Occipital lobe (tissue), 2 donors: ENCODE results near the gene RAP2B. TPM values are rescaled to one million over a fixed set of nuclear protein-coding genes. Genes with fewer than 3 reads are reported as not detected.
"Not testable (repeated sequence)": the region's sequence is repeated elsewhere in the genome, so short reads cannot be mapped to it uniquely, and the experiment has no call there.

ENCODE experiments used
- DNase-seq: peaks from one replicate; lab custom pipeline; 2025; lab: John Stamatoyannopoulos, UW
- total RNA-seq: library from RNA; depleted of rRNA; stranded (reverse); fragments of >200 nt; gene quantifications from one replicate; pipeline ENCODE4 v1.2.3, GENCODE V29; 2014

RAP2B gene
- total RNA-seq, 1 donor from 2014 or later, result 50.2 TPM

- DNase-seq, result not testable (repeated sequence)
Observed at GRCh38 chr3:153193786-153194476, 31.9 kb downstream of the RAP2B start.

GRCh38 chr3:153195349-153195879, 33.4 kb downstream of the RAP2B start:
- DNase-seq, result no peak

- no peak for DNase-seq
Observed at GRCh38 chr3:153209596-153209995, 47.6 kb downstream of the RAP2B start.

GRCh38 chr3:153210146-153210545, 48.1 kb downstream of the RAP2B start:
- DNase-seq, result no peak

- DNase-seq, result no peak
Observed at GRCh38 chr3:153210660-153211059, 48.6 kb downstream of the RAP2B start.

- no peak for DNase-seq
Observed at GRCh38 chr3:153215497-153215896, 53.5 kb downstream of the RAP2B start.

GRCh38 chr3:153215966-153216365, 53.9 kb downstream of the RAP2B start:
- DNase-seq, result no peak

GRCh38 chr3:153216928-153217327, 54.9 kb downstream of the RAP2B start:
- no peak for DNase-seq

GRCh38 chr3:153219146-153219545, 57.1 kb downstream of the RAP2B start:
- DNase-seq, result no peak
